Measurements from ENCODE around the gene SMC6. TPM values are rescaled to one million over a fixed set of nuclear protein-coding genes. Genes with fewer than 3 reads are reported as not detected.

The SMC6 gene
- total RNA-seq, 2 donors from 2014 or later: 14.1 to 14.4 TPM

Other genes with a start within 250 kb of the SMC6 start
- not detected for gene RAD51AP2, start 235.4 kb downstream of the SMC6 start, total RNA-seq
- not detected for gene VSNL1, start 213.1 kb downstream of the SMC6 start, total RNA-seq
- 10 to 100 TPM in 1 of 2 donors, 1 to 10 TPM in 1; 7.2 to 10.7 TPM for gene GEN1, start 328 bp upstream of the SMC6 start, total RNA-seq
- gene MSGN1, start 62.6 kb upstream of the SMC6 start, total RNA-seq: not detected
- not detected for gene KCNS3, start 124.9 kb upstream of the SMC6 start, total RNA-seq